SK-N-SH (cell line): ENCODE measurements around the gene FAM117B. TPM values are rescaled to one million over a fixed set of nuclear protein-coding genes. Genes with fewer than 3 reads are reported as not detected.

Experiments
- CTCF ChIA-PET: fragments of 300-600, 350-600 bp; formaldehyde crosslinking; extraction: SDS; loops from one replicate; lab custom pipeline; 2021; lab: Yijun Ruan, JAX
- POLR2A ChIA-PET: fragments of 350-600 bp; sonication (Branson Sonifier 250); formaldehyde crosslinking; extraction: SDS; loops from one replicate; lab custom pipeline; 2020; ENCODE audit warnings: antibody characterized with exemption, inconsistent platforms; lab: Yijun Ruan, JAX
- DNase-seq: peaks from one replicate; pipeline ENCODE4 v3.0.0; 2012
- H2AFZ ChIP-seq: fragments of 200-600 bp; sonication (generic); 2 replicates; pipeline ENCODE4 v1.8.1; 2016; ENCODE audit warnings: antibody characterized with exemption, mild to moderate bottlenecking, low read depth
- H3F3A ChIP-seq: fragments of 200-600 bp; sonication (generic); replicated peaks from 2 replicates; pipeline ENCODE3; 2016; ENCODE audit warnings: antibody characterized with exemption, mild to moderate bottlenecking; ENCODE audit not compliant: insufficient read depth
- H3K27ac ChIP-seq, 2 experiments: fragments of 200-500 bp in 1 of 2; fragments of 200-600 bp in 1 of 2; sonication (Bioruptor generic) in 1 of 2; sonication (generic), shearing (Covaris generic) in 1 of 2; 2 replicates each; pipeline versions ENCODE4 v1.5.1 to v1.6.1; 2014 to 2016; ENCODE audit warnings: low read depth in 2 of 2, inconsistent platforms in 1 of 2, low read length in 1 of 2, mild to moderate bottlenecking in 1 of 2, mixed read lengths in 1 of 2
- H3K27me3 ChIP-seq: fragments of 200-600 bp; sonication (generic), shearing (Covaris generic); 2 replicates; pipeline ENCODE4 v1.6.1; 2016; ENCODE audit warnings: mixed run types; ENCODE audit not compliant: insufficient read depth
- H3K36me3 ChIP-seq, 2 experiments: fragments of 200-500 bp in 1 of 2; fragments of 200-600 bp in 1 of 2; sonication (Bioruptor generic) in 1 of 2; sonication (generic) in 1 of 2; replicated peaks in 1 of 2; 2 replicates each; pipeline versions ENCODE3 to v1.5.1; 2014 to 2016; ENCODE audit warnings: low read length in 1 of 2, mild to moderate bottlenecking in 1 of 2; ENCODE audit not compliant: insufficient read depth in 2 of 2, control insufficient read depth in 1 of 2
- H3K4me1 ChIP-seq, 2 experiments: fragments of 200-500 bp in 1 of 2; fragments of 200-600 bp in 1 of 2; sonication (Bioruptor generic) in 1 of 2; sonication (generic), shearing (Covaris generic) in 1 of 2; 2 replicates each; pipeline versions ENCODE4 v1.5.1 to v1.6.1; 2014 to 2016; ENCODE audit warnings: low read depth in 1 of 2, low read length in 1 of 2, mixed run types in 1 of 2; ENCODE audit not compliant: insufficient read depth in 2 of 2, control insufficient read depth in 1 of 2
- H3K4me2 ChIP-seq: fragments of 200-600 bp; sonication (generic), shearing (Covaris generic); 2 replicates; pipeline ENCODE4 v1.6.1; 2017; ENCODE audit warnings: mixed run types
- H3K4me3 ChIP-seq, 2 experiments: fragments of 200-500 bp in 1 of 2; fragments of 200-600 bp in 1 of 2; sonication (Bioruptor generic) in 1 of 2; sonication (generic), shearing (Covaris generic) in 1 of 2; 2 replicates each; pipeline versions ENCODE4 v1.5.1 to v1.8.1; 2014 to 2016; ENCODE audit warnings: low read depth in 2 of 2, inconsistent platforms in 1 of 2, low read length in 1 of 2, mild to moderate bottlenecking in 1 of 2, mixed read lengths in 1 of 2, moderate library complexity in 1 of 2
- H3K79me2 ChIP-seq: fragments of 200-600 bp; sonication (generic); 2 replicates; pipeline ENCODE4 v1.8.1; 2017; ENCODE audit warnings: mild to moderate bottlenecking; ENCODE audit not compliant: insufficient read depth
- H3K9ac ChIP-seq: fragments of 200-600 bp; sonication (generic); 2 replicates; pipeline ENCODE4 v1.6.1; 2017; ENCODE audit warnings: mixed run types
- H3K9me2 ChIP-seq: fragments of 200-600 bp; sonication (generic); 2 replicates; pipeline ENCODE4 v1.6.1; 2017; ENCODE audit warnings: mixed run types
- H3K9me3 ChIP-seq: fragments of 200-600 bp; sonication (generic); 2 replicates; pipeline ENCODE4 v1.6.1; 2017; ENCODE audit warnings: mixed run types, mild to moderate bottlenecking, moderate library complexity
- H4K20me1 ChIP-seq: fragments of 200-600 bp; sonication (generic); 2 replicates; pipeline ENCODE4 v1.6.1; 2017; ENCODE audit warnings: mild to moderate bottlenecking, mixed run types; ENCODE audit not compliant: insufficient read depth
- CHD2 ChIP-seq: fragments of 150-350 bp; IDR thresholded peaks from 2 replicates; pipeline ENCODE4 v1.6.1; 2018; ENCODE audit warnings: low read length; ENCODE audit not compliant: partially characterized antibody
- ELF1 ChIP-seq: IDR thresholded peaks from 2 replicates; pipeline ENCODE4 v1.4.0; 2012
- EP300 ChIP-seq, 2 experiments: IDR thresholded peaks; 2 replicates each; pipeline versions ENCODE4 v1.4.0 to v1.6.1; 2012; ENCODE audit warnings: borderline replicate concordance in 1 of 2, low read depth in 1 of 2, low read length in 1 of 2
- FOSL2 ChIP-seq: IDR thresholded peaks from 2 replicates; pipeline ENCODE4 v1.4.0; 2012; ENCODE audit warnings: low read depth, mild to moderate bottlenecking, moderate library complexity, borderline replicate concordance
- FOXM1 ChIP-seq: IDR thresholded peaks from 2 replicates; pipeline ENCODE4 v1.4.0; 2012; ENCODE audit warnings: low read depth, mild to moderate bottlenecking
- GATA2 ChIP-seq: sonication (generic); formaldehyde crosslinking; IDR thresholded peaks from 2 replicates; pipeline ENCODE4 v1.5.0; 2020; ENCODE audit warnings: mild to moderate bottlenecking, missing genetic modification reagents
- JUND ChIP-seq: IDR thresholded peaks from 2 replicates; pipeline ENCODE4 v1.4.0; 2012
- MXI1 ChIP-seq: IDR thresholded peaks from 2 replicates; pipeline ENCODE4 v1.6.1; 2012; ENCODE audit warnings: mild to moderate bottlenecking, low read depth, low read length, improper control_type of control experiment
- POLR2AphosphoS5 ChIP-seq: IDR thresholded peaks from 2 replicates; pipeline ENCODE4 v1.6.1; 2012; ENCODE audit warnings: low read depth, low read length
- RCOR1 ChIP-seq: fragments of 150-350 bp; IDR thresholded peaks from 2 replicates; pipeline ENCODE4 v1.6.1; 2017; ENCODE audit warnings: antibody characterized with exemption, low read length
- REST ChIP-seq: IDR thresholded peaks from 2 replicates; pipeline ENCODE4 v1.6.1; 2012; ENCODE audit warnings: mild to moderate bottlenecking, low read depth, low read length, moderate library complexity
- RFX5 ChIP-seq: IDR thresholded peaks from 2 replicates; pipeline ENCODE4 v1.6.1; 2012; ENCODE audit warnings: mild to moderate bottlenecking, improper control_type of control experiment, low read length
- SIN3A ChIP-seq: IDR thresholded peaks from 2 replicates; pipeline ENCODE4 v1.6.1; 2012; ENCODE audit warnings: low read depth, mild to moderate bottlenecking, low read length, moderate library complexity, borderline replicate concordance
- SMC3 ChIP-seq: IDR thresholded peaks from 2 replicates; pipeline ENCODE4 v1.6.1; 2012; ENCODE audit warnings: low read depth, low read length, improper control_type of control experiment
- TAF1 ChIP-seq: IDR thresholded peaks from 2 replicates; pipeline ENCODE4 v1.6.1; 2012; ENCODE audit warnings: low read depth, mild to moderate bottlenecking, low read length, moderate library complexity, borderline replicate concordance
- TCF12 ChIP-seq: IDR thresholded peaks from 2 replicates; pipeline ENCODE4 v1.4.0; 2012
- USF1 ChIP-seq: IDR thresholded peaks from 2 replicates; pipeline ENCODE4 v1.4.0; 2012; ENCODE audit warnings: low read depth, borderline replicate concordance
- YY1 ChIP-seq: IDR thresholded peaks from 2 replicates; pipeline ENCODE4 v1.4.0; 2012; ENCODE audit warnings: low read depth, mild to moderate bottlenecking
- ZBTB33 ChIP-seq: IDR thresholded peaks from 2 replicates; pipeline ENCODE4 v1.4.0; 2012; ENCODE audit warnings: low read depth, borderline replicate concordance
- WGBS: methylation state at CpG from one replicate; pipeline ENCODE4 v1.1.6; 2017; ENCODE audit warnings: low lambda C conversion rate; 5-methylcytosine and 5-hydroxymethylcytosine counted together
- polyA plus RNA-seq, 3 experiments: library from polyadenylated mRNA; depleted of rRNA; stranded (reverse); fragments of >200 nt; gene quantifications; 2 replicates each; pipeline ENCODE4 v1.2.3, GENCODE V29; 2012
- TF ChIP-seq, protein P1 (sequence below): IDR thresholded peaks from 2 replicates; pipeline ENCODE4 v1.4.0; 2012; ENCODE audit warnings: low read depth
- TF ChIP-seq, protein P2 (sequence below): fragments of 150-350 bp; IDR thresholded peaks from 2 replicates; pipeline ENCODE4 v1.6.1; 2017; ENCODE audit warnings: antibody characterized with exemption, low read length, low read depth, borderline replicate concordance
- TF ChIP-seq, protein P3 (sequence below): fragments of 200-600 bp; sonication (generic); IDR thresholded peaks from 2 replicates; pipeline ENCODE4 v1.6.1; 2017; ENCODE audit warnings: antibody characterized with exemption, mild to moderate bottlenecking, moderate library complexity

FAM117B gene
- polyA plus RNA-seq (2012; rRNA removed): 0.90 and 1.0 TPM in 2 replicates
- polyA plus RNA-seq (2012; cell fraction: cytosol; rRNA removed): 1.7 and 1.9 TPM in 2 replicates
- polyA plus RNA-seq (2012; cell fraction: nucleus; rRNA removed): 1.1 and 1.3 TPM in 2 replicates

GRCh38 chr2:202634556-202635427 is at the start of gene FAM117B:
Gene FAM117B, plus strand, starts transcription at chr2:202634969. Its CDS starts 219 bp downstream, at chr2:202635188.
- Histone ChIP-seq H3K4me1 (no peaks in the 10 kb centered on the region; a peak in 2 of 4 replicates), H3K4me3 (peak within 1 kb of the TSS; percentile 83 to 96), H3K79me2 (peaks cover 29% of the 10 kb centered on the region), H3K9ac (peak within 1 kb of the TSS; percentile 93), H3F3A (no peaks in the 10 kb centered on the region), H3K9me3 (no peaks in the 10 kb centered on the region), H3K36me3 (no peaks in the 10 kb centered on the region), H3K4me2 (peak within 1 kb of the TSS; percentile 97), H3K27ac (peak within 1 kb of the TSS; percentile 65 to 86), H3K9me2 (no peaks in the 10 kb centered on the region), H2AFZ (peak within 1 kb of the TSS; percentile 95), H3K27me3 (no peaks in the 10 kb centered on the region), H4K20me1 (no peaks in the 10 kb centered on the region)
- CTCF ChIA-PET: interaction anchor here (0.7 to 3.2 kb wide), 5 partner anchors 13 to 1181 kb away, joined by 3 to 19 read pairs (median 3); no protein-coding TSS in a partner anchor
- POLR2A ChIA-PET: interaction anchor here (0.6 to 1.2 kb wide), 6 partner anchors 33 to 1247 kb away, joined by 3 to 5 read pairs (median 3); no protein-coding TSS in a partner anchor
- DNase-seq: peak; percentile 96
- 2% methylated on average over 23 of the region's 80 CpGs for WGBS
- TF ChIP-seq, protein P1, sequence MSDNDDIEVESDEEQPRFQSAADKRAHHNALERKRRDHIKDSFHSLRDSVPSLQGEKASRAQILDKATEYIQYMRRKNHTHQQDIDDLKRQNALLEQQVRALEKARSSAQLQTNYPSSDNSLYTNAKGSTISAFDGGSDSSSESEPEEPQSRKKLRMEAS: peak; percentile 75
- no peak for TF ChIP-seq FOSL2
- TF ChIP-seq YY1: peak; percentile 58; the same call in 1 of the 2 replicates
- no peak for TF ChIP-seq TCF12
- TF ChIP-seq REST: no peak
- no peak for TF ChIP-seq JUND
- TF ChIP-seq TAF1: peak; percentile 7; the same call in 1 of the 2 replicates
- TF ChIP-seq, protein P2, sequence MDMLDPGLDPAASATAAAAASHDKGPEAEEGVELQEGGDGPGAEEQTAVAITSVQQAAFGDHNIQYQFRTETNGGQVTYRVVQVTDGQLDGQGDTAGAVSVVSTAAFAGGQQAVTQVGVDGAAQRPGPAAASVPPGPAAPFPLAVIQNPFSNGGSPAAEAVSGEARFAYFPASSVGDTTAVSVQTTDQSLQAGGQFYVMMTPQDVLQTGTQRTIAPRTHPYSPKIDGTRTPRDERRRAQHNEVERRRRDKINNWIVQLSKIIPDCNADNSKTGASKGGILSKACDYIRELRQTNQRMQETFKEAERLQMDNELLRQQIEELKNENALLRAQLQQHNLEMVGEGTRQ: no peak
- TF ChIP-seq RFX5: peak; percentile 87
- TF ChIP-seq FOXM1: no peak
- peak in 1 of 2 experiments; percentile 15; a peak in 1 of 4 replicates for TF ChIP-seq EP300 (IDR thresholded peaks at IDR 0.05; ENCODE audit: borderline replicate concordance in 1 of 2, low read depth in 1 of 2, low read length in 1 of 2)
- TF ChIP-seq SMC3: no peak
- TF ChIP-seq USF1: no peak
- peak; percentile 97 for TF ChIP-seq MXI1
- no peak for TF ChIP-seq GATA2 (CRISPR knock-in tag)
- TF ChIP-seq SIN3A: peak; percentile 88; the same call in 1 of the 2 replicates
- TF ChIP-seq RCOR1: peak; percentile 62; the same call in 1 of the 2 replicates
- no peak for TF ChIP-seq ZBTB33
- TF ChIP-seq CHD2: peak; percentile 51
- TF ChIP-seq, protein P3, sequence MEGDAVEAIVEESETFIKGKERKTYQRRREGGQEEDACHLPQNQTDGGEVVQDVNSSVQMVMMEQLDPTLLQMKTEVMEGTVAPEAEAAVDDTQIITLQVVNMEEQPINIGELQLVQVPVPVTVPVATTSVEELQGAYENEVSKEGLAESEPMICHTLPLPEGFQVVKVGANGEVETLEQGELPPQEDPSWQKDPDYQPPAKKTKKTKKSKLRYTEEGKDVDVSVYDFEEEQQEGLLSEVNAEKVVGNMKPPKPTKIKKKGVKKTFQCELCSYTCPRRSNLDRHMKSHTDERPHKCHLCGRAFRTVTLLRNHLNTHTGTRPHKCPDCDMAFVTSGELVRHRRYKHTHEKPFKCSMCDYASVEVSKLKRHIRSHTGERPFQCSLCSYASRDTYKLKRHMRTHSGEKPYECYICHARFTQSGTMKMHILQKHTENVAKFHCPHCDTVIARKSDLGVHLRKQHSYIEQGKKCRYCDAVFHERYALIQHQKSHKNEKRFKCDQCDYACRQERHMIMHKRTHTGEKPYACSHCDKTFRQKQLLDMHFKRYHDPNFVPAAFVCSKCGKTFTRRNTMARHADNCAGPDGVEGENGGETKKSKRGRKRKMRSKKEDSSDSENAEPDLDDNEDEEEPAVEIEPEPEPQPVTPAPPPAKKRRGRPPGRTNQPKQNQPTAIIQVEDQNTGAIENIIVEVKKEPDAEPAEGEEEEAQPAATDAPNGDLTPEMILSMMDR: no peak
- TF ChIP-seq POLR2AphosphoS5: peak; percentile 34
- no peak for TF ChIP-seq ELF1
